HUDEP-2 (cell line): ENCODE data around the gene HBA1.
"Not testable (repeated sequence)": the region's sequence is repeated elsewhere in the genome, so short reads cannot be mapped to it uniquely, and the experiment has no call there.

Experiments
- DNase-seq, 76 experiments: peaks; one replicate each; lab custom pipeline; 2025; ENCODE audit not compliant: unreplicated experiment in 76 of 76; lab: John Stamatoyannopoulos, UW

Gene HBA1

GRCh38 chr16:176477-177382, at the start of gene HBA1:
Gene HBA1 (plus strand): TSS chr16:176680. CDS start chr16:176717, 37 bp downstream.
- DNase-seq: peak in 2 of 76 experiments; percentile 34 to 70

GRCh38 chr16:129075-129474, 47.4 kb upstream of the HBA1 start:
- no peak for DNase-seq

GRCh38 chr16:130533-131173, 45.8 kb upstream of the HBA1 start:
- DNase-seq: no peak

GRCh38 chr16:132120-132519, 44.4 kb upstream of the HBA1 start:
- DNase-seq: no peak

GRCh38 chr16:133716-134115, 42.8 kb upstream of the HBA1 start:
- peak in 1 of 76 experiments; percentile 23 for DNase-seq

GRCh38 chr16:138049-138417, 38.4 kb upstream of the HBA1 start:
- peak in 14 of 76 experiments; percentile 10 to 48 (median 32) for DNase-seq

- no peak for DNase-seq
These were observed 36.2 kb upstream of the HBA1 start for GRCh38 chr16:140175-140857.

GRCh38 chr16:142405-142967, 34.0 kb upstream of the HBA1 start:
- DNase-seq: peak in 14 of 76 experiments; percentile 5 to 64 (median 34)

- peak in 74 of 76 experiments; percentile 41 to 93 (median 78) for DNase-seq
These were observed 33.4 kb upstream of the HBA1 start for GRCh38 chr16:143047-143446.

- DNase-seq: peak in 1 of 76 experiments; percentile 53
These were observed 33.0 kb upstream of the HBA1 start for GRCh38 chr16:143456-143855.

- DNase-seq: no peak
These were observed 31.7 kb upstream of the HBA1 start for GRCh38 chr16:144797-145252.

GRCh38 chr16:146646-147045, 29.8 kb upstream of the HBA1 start:
- no peak for DNase-seq

- peak in 10 of 76 experiments; percentile 17 to 48 (median 26) for DNase-seq
These were observed 27.3 kb upstream of the HBA1 start for GRCh38 chr16:149024-149660.

GRCh38 chr16:152141-153128, 24.0 kb upstream of the HBA1 start, which contains the start of gene HBZ:
Gene HBZ (plus strand): TSS chr16:152644. CDS start chr16:152910, 266 bp downstream.
- peak in 9 of 76 experiments; percentile 10 to 48 (median 26) for DNase-seq

GRCh38 chr16:153129-153521, 23.4 kb upstream of the HBA1 start:
- not testable (repeated sequence) for DNase-seq

GRCh38 chr16:153550-154216, 22.8 kb upstream of the HBA1 start:
- DNase-seq: not testable (repeated sequence)

GRCh38 chr16:154217-155030, 22.1 kb upstream of the HBA1 start:
- DNase-seq: no peak

- no peak for DNase-seq
These were observed 21.5 kb upstream of the HBA1 start for GRCh38 chr16:155031-155398.
